ENCODE data around the gene DPH2. TPM values are rescaled to one million over a fixed set of nuclear protein-coding genes. Genes with fewer than 3 reads are reported as not detected.

Gene DPH2
- total and polyA plus RNA-seq, 10 of the 15 experiments (the other 5 are each of a cell fraction or from before 2014, with no cell fraction given): 13.1 to 82.9 (median 52.0) TPM

GRCh38 chr1:43953361-43953760, 16.4 kb upstream of the DPH2 start (continued):
- TF ChIP-seq NKRF (conservative IDR thresholded peaks at IDR 0.05): no peak
- no peak for TF ChIP-seq SUZ12 (IDR thresholded peaks at IDR 0.05; ENCODE audit: unreplicated experiment)
- TF ChIP-seq, protein P1, sequence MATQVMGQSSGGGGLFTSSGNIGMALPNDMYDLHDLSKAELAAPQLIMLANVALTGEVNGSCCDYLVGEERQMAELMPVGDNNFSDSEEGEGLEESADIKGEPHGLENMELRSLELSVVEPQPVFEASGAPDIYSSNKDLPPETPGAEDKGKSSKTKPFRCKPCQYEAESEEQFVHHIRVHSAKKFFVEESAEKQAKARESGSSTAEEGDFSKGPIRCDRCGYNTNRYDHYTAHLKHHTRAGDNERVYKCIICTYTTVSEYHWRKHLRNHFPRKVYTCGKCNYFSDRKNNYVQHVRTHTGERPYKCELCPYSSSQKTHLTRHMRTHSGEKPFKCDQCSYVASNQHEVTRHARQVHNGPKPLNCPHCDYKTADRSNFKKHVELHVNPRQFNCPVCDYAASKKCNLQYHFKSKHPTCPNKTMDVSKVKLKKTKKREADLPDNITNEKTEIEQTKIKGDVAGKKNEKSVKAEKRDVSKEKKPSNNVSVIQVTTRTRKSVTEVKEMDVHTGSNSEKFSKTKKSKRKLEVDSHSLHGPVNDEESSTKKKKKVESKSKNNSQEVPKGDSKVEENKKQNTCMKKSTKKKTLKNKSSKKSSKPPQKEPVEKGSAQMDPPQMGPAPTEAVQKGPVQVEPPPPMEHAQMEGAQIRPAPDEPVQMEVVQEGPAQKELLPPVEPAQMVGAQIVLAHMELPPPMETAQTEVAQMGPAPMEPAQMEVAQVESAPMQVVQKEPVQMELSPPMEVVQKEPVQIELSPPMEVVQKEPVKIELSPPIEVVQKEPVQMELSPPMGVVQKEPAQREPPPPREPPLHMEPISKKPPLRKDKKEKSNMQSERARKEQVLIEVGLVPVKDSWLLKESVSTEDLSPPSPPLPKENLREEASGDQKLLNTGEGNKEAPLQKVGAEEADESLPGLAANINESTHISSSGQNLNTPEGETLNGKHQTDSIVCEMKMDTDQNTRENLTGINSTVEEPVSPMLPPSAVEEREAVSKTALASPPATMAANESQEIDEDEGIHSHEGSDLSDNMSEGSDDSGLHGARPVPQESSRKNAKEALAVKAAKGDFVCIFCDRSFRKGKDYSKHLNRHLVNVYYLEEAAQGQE (IDR thresholded peaks at IDR 0.05; ENCODE audit: low read depth, low read length): no peak
- TF ChIP-seq CREM (IDR thresholded peaks at IDR 0.05; ENCODE audit: low read depth): no peak
- TF ChIP-seq, protein P2, sequence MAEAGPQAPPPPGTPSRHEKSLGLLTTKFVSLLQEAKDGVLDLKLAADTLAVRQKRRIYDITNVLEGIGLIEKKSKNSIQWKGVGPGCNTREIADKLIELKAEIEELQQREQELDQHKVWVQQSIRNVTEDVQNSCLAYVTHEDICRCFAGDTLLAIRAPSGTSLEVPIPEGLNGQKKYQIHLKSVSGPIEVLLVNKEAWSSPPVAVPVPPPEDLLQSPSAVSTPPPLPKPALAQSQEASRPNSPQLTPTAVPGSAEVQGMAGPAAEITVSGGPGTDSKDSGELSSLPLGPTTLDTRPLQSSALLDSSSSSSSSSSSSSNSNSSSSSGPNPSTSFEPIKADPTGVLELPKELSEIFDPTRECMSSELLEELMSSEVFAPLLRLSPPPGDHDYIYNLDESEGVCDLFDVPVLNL (IDR thresholded peaks at IDR 0.05; ENCODE audit: low read depth, low read length): no peak
- no peak for TF ChIP-seq SP1 (IDR thresholded peaks at IDR 0.05; ENCODE audit: low read depth, low read length)
- no peak for TF ChIP-seq HDAC6 (IDR thresholded peaks at IDR 0.05; ENCODE audit: unreplicated experiment)
- TF ChIP-seq SIX5 (IDR thresholded peaks at IDR 0.05; ENCODE audit: low read depth, low read length, severe bottlenecking): no peak
- no peak for TF ChIP-seq EZH2 (IDR thresholded peaks at IDR 0.05; ENCODE audit: borderline replicate concordance, control insufficient read depth, low read depth, low read length)
- TF ChIP-seq SUPT20H (IDR thresholded peaks at IDR 0.05; ENCODE audit: borderline replicate concordance, control insufficient read depth, low read depth, low read length): no peak

All from GM12878 (cell line).